ENCODE results near the gene TMEM39B.

DNA sequence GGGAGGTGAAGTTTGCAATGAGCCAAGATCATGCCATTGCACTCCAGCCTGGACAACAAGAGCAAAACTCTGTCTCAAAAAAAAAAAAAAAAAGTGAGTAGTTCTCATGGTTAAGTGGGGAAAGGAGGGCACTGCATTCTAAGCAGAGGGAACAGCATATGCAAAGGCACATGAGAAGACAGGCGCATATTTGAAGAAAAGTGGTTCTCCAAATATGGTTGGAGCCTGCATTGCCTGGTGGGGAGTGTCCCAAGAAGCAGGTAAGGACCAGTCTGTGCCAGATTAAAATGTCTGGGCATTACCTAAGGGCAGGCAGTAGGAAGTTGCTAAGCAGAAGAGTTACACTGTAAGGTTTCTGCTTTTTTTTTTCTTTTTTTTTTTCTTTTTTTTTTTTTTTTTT, 32.6 kb downstream of the TMEM39B start:
- TF ChIP-seq EP300 (IDR thresholded peaks at IDR 0.05; ENCODE audit: borderline replicate concordance) (no peak), TAF1 (IDR thresholded peaks at IDR 0.05; ENCODE audit: low read depth) (no peak), ZBTB7A (IDR thresholded peaks at IDR 0.05; ENCODE audit: low read depth) (no peak), RAD21 (IDR thresholded peaks at IDR 0.05; ENCODE audit: low read depth) (no peak), YY1 (IDR thresholded peaks at IDR 0.05; ENCODE audit: low read depth) (no peak), CREB1 (IDR thresholded peaks at IDR 0.05; ENCODE audit: low read depth) (no peak), TEAD4 (IDR thresholded peaks at IDR 0.05) (no peak), NFIC (IDR thresholded peaks at IDR 0.05) (no peak), FOXM1 (IDR thresholded peaks at IDR 0.05; ENCODE audit: borderline replicate concordance, low read depth) (no peak), CEBPB (IDR thresholded peaks at IDR 0.05) (no peak), EGR1 (IDR thresholded peaks at IDR 0.05) (no peak)
- TF ChIP-seq, protein P1, sequence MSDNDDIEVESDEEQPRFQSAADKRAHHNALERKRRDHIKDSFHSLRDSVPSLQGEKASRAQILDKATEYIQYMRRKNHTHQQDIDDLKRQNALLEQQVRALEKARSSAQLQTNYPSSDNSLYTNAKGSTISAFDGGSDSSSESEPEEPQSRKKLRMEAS (IDR thresholded peaks at IDR 0.05), result no peak
- TF ChIP-seq, protein P2, sequence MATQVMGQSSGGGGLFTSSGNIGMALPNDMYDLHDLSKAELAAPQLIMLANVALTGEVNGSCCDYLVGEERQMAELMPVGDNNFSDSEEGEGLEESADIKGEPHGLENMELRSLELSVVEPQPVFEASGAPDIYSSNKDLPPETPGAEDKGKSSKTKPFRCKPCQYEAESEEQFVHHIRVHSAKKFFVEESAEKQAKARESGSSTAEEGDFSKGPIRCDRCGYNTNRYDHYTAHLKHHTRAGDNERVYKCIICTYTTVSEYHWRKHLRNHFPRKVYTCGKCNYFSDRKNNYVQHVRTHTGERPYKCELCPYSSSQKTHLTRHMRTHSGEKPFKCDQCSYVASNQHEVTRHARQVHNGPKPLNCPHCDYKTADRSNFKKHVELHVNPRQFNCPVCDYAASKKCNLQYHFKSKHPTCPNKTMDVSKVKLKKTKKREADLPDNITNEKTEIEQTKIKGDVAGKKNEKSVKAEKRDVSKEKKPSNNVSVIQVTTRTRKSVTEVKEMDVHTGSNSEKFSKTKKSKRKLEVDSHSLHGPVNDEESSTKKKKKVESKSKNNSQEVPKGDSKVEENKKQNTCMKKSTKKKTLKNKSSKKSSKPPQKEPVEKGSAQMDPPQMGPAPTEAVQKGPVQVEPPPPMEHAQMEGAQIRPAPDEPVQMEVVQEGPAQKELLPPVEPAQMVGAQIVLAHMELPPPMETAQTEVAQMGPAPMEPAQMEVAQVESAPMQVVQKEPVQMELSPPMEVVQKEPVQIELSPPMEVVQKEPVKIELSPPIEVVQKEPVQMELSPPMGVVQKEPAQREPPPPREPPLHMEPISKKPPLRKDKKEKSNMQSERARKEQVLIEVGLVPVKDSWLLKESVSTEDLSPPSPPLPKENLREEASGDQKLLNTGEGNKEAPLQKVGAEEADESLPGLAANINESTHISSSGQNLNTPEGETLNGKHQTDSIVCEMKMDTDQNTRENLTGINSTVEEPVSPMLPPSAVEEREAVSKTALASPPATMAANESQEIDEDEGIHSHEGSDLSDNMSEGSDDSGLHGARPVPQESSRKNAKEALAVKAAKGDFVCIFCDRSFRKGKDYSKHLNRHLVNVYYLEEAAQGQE (IDR thresholded peaks at IDR 0.05; ENCODE audit: low read depth), result no peak
- TF ChIP-seq, protein P3, sequence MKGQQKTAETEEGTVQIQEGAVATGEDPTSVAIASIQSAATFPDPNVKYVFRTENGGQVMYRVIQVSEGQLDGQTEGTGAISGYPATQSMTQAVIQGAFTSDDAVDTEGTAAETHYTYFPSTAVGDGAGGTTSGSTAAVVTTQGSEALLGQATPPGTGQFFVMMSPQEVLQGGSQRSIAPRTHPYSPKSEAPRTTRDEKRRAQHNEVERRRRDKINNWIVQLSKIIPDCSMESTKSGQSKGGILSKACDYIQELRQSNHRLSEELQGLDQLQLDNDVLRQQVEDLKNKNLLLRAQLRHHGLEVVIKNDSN (IDR thresholded peaks at IDR 0.05), result no peak

Measured in Ishikawa (cell line).